Measurements from ENCODE around the gene RBP5. TPM values are rescaled to one million over a fixed set of nuclear protein-coding genes. Genes with fewer than 3 reads are reported as not detected.

The RBP5 gene
- total RNA-seq, 4 donors from 2014 or later: 0.26 to 2.5 TPM; not detected in 2

DNA sequence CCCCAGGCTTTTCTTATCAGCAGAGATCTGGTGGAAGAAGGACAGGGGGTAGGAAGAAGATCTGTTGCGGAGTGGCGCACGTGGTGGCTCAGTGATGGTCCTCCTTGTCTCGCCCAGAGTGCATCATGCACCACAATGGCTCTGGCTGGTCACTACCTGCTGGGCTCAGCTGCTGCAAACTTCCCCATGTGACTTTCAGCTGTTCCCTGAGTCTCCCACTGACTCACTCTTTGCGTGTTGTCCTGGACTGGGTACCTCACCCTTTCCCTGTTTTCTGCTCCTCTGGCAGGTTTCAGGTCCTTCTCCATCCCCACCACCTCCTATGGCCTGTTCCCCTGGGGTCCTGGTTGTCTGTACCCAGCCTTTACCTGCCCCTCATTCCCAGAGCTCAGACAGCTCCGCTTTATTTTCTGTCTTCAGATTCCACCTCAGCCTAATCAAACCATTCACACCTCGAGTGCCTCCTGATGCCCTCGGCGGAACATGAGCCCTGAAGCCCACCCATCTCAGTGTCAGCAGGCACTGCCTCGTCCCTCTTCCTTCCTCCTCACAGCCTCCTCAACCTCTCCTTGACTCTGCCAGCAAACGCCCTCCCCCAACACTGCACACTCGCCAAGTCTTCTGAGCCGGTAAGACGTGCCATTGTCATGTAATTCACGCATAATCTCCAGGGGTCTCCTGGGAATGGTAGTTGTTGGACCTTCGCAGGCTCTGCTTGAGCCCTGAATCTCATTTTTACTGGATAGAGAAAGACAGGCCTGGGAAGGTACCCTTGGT is 38.3 kb downstream of the RBP5 start:
- TF ChIP-seq POLR2A (IDR thresholded peaks at IDR 0.05): no peak
- TF ChIP-seq, protein P1, sequence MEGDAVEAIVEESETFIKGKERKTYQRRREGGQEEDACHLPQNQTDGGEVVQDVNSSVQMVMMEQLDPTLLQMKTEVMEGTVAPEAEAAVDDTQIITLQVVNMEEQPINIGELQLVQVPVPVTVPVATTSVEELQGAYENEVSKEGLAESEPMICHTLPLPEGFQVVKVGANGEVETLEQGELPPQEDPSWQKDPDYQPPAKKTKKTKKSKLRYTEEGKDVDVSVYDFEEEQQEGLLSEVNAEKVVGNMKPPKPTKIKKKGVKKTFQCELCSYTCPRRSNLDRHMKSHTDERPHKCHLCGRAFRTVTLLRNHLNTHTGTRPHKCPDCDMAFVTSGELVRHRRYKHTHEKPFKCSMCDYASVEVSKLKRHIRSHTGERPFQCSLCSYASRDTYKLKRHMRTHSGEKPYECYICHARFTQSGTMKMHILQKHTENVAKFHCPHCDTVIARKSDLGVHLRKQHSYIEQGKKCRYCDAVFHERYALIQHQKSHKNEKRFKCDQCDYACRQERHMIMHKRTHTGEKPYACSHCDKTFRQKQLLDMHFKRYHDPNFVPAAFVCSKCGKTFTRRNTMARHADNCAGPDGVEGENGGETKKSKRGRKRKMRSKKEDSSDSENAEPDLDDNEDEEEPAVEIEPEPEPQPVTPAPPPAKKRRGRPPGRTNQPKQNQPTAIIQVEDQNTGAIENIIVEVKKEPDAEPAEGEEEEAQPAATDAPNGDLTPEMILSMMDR (IDR thresholded peaks at IDR 0.05): no peak
- intact Hi-C loops (cut with DNase I; ENCODE audit: low total_unique reads): loop anchor here (10.0 kb wide), 1 partner anchor 136 kb away; the partner anchor contains the start of gene PTPN6
- DNase-seq (ENCODE audit: low spot score in 2 of 2): peak in 1 of 2 donors; percentile 84
- H3K4me3 ChIP-seq (ENCODE audit: low read depth, poor library complexity, severe bottlenecking): no peak overlapping the region
- WGBS, 2 donors: 62 to 78% methylated on average over 16 of the region's 16 CpGs

DNA sequence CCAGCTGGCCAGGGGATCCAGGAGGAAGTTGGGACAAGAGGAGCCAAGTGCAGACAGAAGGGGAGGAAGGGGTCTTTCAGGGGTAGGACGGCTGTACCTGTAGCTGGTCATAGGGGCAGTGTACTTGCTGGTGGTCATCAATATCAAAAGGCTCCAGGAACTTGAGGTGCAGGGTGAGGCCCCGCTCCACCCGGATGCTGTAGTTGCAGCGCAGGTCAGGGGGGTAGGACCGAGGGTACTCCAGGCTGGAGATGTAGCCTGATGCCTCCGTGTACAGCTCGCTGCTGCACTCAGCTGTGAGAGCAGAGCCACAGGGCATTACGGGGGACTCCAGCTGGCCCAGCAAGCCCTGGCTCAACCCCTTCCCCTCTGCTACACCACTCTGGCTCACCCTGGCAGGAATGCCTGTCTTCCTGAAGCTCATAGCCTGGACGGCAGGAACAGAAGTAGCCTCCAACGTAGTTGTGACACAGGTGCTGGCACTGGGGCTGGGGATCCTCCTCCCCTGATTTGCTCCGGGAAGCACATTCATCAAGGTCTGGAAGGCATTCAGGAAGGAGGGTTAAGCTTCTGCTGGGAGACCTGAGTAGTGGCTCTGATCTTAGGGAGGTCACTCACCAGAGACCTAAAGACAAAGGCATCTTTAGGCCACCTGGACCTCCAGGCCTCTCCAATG is 39.4 kb downstream of the RBP5 start:
- WGBS, 2 donors: 83 to 93% methylated on average over 8 to 11 of the region's 11 CpGs
- no peak overlapping the region for H3K4me3 ChIP-seq (ENCODE audit: low read depth, poor library complexity, severe bottlenecking)
- no peak for TF ChIP-seq POLR2A (IDR thresholded peaks at IDR 0.05)
- TF ChIP-seq, protein P1 (IDR thresholded peaks at IDR 0.05): no peak
- DNase-seq (ENCODE audit: low spot score in 2 of 2): peak in 1 of 2 donors; percentile 59
- intact Hi-C loops (cut with DNase I; ENCODE audit: low total_unique reads): no loop called here

DNA sequence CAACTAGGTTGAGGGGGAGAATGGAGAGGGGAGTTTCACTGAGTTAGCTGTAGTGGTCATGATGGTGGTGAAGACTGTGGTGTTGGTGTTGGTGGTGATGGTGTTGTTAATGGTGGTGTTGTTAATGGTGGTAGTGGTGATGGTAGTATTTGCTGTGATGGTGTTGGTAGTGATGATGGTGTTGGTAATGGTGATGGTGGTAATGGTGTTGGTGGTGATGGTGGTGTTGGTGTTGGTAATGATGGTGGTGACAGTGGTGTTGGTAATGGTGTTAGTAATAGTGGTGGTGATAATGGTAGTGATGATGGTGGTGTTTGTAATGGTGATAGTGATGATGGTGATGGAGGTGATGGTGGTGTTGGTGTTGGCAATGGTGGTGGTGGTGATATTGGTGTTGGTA is 45.6 kb downstream of the RBP5 start:
- intact Hi-C loops (cut with DNase I; ENCODE audit: low total_unique reads): no loop called here
- H3K4me3 ChIP-seq (ENCODE audit: low read depth, poor library complexity, severe bottlenecking): no peak overlapping the region
- peak in 1 of 2 donors; percentile 28 for DNase-seq (ENCODE audit: low spot score in 2 of 2)
- TF ChIP-seq, protein P1 (IDR thresholded peaks at IDR 0.05): peak in 1 of 3 donors; percentile 54
- TF ChIP-seq POLR2A (IDR thresholded peaks at IDR 0.05): no peak

DNA sequence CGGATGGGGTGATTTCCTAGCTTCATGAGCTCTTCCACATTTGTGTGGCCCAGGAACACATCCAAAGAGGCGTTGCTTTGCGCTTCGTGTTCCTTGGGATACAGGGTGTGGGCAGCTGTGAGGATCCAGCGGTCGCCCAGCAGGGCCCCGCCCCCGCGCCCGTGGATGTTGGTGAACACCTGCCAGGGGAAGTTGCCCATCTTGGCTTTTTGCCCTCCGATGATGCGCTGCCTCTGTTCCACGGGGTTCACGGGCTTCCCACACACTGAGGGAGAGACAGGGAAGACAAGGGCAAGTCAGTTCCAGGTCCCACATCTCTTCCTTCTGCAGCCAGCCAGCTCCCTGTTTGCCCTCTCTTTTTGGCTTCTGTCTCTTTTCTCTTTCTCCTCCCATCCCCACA is 47.7 kb downstream of the RBP5 start:
- intact Hi-C loops (cut with DNase I; ENCODE audit: low total_unique reads): no loop called here
- TF ChIP-seq, protein P1 (IDR thresholded peaks at IDR 0.05): no peak
- TF ChIP-seq POLR2A (IDR thresholded peaks at IDR 0.05): no peak
- WGBS, 2 donors: 59 to 76% methylated on average over 14 of the region's 14 CpGs
- no peak overlapping the region for H3K4me3 ChIP-seq (ENCODE audit: low read depth, poor library complexity, severe bottlenecking)
- peak in 1 of 2 donors; percentile 85 for DNase-seq (ENCODE audit: low spot score in 2 of 2)

DNA sequence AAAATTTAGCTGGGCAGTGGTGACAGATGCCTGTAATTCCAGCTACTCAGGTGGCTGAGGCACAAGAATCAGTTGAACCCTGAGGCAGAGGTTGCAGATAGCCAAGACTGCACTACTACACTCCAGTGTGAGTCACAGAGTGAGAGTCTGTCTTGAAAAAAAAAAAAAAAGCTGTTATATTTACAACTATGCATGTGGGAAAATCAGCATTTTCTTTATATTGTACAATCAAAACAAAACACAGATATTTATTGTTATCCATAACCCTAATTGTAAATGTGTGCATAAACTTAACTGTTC is 48.9 kb downstream of the RBP5 start:
- no peak overlapping the region for H3K4me3 ChIP-seq (ENCODE audit: low read depth, poor library complexity, severe bottlenecking)
- no peak for DNase-seq (ENCODE audit: low spot score in 2 of 2)
- no peak for TF ChIP-seq POLR2A (IDR thresholded peaks at IDR 0.05)
- TF ChIP-seq, protein P1 (IDR thresholded peaks at IDR 0.05): no peak
- intact Hi-C loops (cut with DNase I; ENCODE audit: low total_unique reads): no loop called here

Data from lower leg skin (tissue), 4 donors.